NCI-H2196 (cell line): ENCODE measurements around the gene LAMP2.
A peak's percentile ranks its signal among the peaks of the same experiment; 100 is the strongest.
"Not testable (repeated sequence)": the region's sequence is repeated elsewhere in the genome, so short reads cannot be mapped to it uniquely, and the experiment has no call there.

Experiments
- DNase-seq: peaks from one replicate; lab custom pipeline; 2025; ENCODE audit not compliant: unreplicated experiment; lab: John Stamatoyannopoulos, UW

LAMP2 gene

GRCh38 chrX:120468825-120469525 lies at the start of gene LAMP2:
LAMP2 (minus strand) TSS chrX:120469296; CDS start chrX:120469169, 127 bp downstream.
- DNase-seq, result peak; percentile 80

GRCh38 chrX:120517936-120518335 lies 48.8 kb upstream of the LAMP2 start:
- DNase-seq, result no peak

- DNase-seq, result peak; percentile 2
These were observed 45.1 kb upstream of the LAMP2 start for GRCh38 chrX:120514236-120514635.

- DNase-seq, result no peak
These were observed 43.5 kb upstream of the LAMP2 start for GRCh38 chrX:120512627-120513026.

GRCh38 chrX:120512222-120512621 lies 43.1 kb upstream of the LAMP2 start:
- no peak for DNase-seq

- no peak for DNase-seq
These were observed 35.5 kb upstream of the LAMP2 start for GRCh38 chrX:120504569-120504968.

GRCh38 chrX:120499301-120500072 lies 30.4 kb upstream of the LAMP2 start:
- DNase-seq, result no peak

- DNase-seq, result not testable (repeated sequence)
These were observed 21.0 kb upstream of the LAMP2 start for GRCh38 chrX:120490119-120490518.

- DNase-seq, result no peak
These were observed 17.7 kb upstream of the LAMP2 start for GRCh38 chrX:120486786-120487185.

GRCh38 chrX:120485638-120486520 lies 16.8 kb upstream of the LAMP2 start:
- peak; percentile 79 for DNase-seq

- DNase-seq, result no peak
These were observed 16.2 kb upstream of the LAMP2 start for GRCh38 chrX:120485315-120485637.

GRCh38 chrX:120477453-120477852 lies 8.4 kb upstream of the LAMP2 start:
- no peak for DNase-seq

- no peak for DNase-seq
These were observed 7.6 kb upstream of the LAMP2 start for GRCh38 chrX:120476714-120477113.

GRCh38 chrX:120475447-120475846 lies 6.4 kb upstream of the LAMP2 start:
- peak; percentile 1 for DNase-seq

- DNase-seq, result no peak
These were observed 5.0 kb upstream of the LAMP2 start for GRCh38 chrX:120474085-120474484.

GRCh38 chrX:120469657-120470056 lies 561 bp upstream of the LAMP2 start:
- DNase-seq, result not testable (repeated sequence)

GRCh38 chrX:120468479-120468824 lies 644 bp downstream of the LAMP2 start:
- no peak for DNase-seq

GRCh38 chrX:120468071-120468470 lies 1.0 kb downstream of the LAMP2 start:
- DNase-seq, result no peak

GRCh38 chrX:120464411-120464810 lies 4.7 kb downstream of the LAMP2 start:
- DNase-seq, result no peak

GRCh38 chrX:120463241-120463640 lies 5.9 kb downstream of the LAMP2 start:
- DNase-seq, result no peak

GRCh38 chrX:120462370-120462769 lies 6.7 kb downstream of the LAMP2 start:
- no peak for DNase-seq

GRCh38 chrX:120459309-120459708 lies 9.8 kb downstream of the LAMP2 start:
- DNase-seq, result peak; percentile 8
